ENCODE measurements around the gene ITPK1.

DNA sequence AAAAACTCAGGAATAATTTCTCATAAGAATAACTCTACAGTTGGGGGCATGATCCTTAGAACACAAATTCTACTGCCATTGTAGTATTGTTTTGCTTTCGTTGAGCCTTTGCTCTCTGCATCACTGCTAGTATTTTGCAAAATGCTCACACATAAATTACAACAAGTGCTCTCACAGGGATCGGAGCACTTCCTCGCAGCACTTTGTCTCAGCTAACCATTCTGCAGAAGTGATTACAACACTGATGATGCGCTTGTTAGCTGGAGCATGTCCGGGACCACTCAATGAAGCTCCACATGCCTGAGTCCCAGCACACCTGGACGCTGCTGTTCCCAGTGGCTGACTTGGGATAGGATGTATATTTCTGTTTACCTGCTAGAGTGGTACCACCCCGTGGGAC, 37.4 kb upstream of the ITPK1 start:
- TF ChIP-seq, protein P1, sequence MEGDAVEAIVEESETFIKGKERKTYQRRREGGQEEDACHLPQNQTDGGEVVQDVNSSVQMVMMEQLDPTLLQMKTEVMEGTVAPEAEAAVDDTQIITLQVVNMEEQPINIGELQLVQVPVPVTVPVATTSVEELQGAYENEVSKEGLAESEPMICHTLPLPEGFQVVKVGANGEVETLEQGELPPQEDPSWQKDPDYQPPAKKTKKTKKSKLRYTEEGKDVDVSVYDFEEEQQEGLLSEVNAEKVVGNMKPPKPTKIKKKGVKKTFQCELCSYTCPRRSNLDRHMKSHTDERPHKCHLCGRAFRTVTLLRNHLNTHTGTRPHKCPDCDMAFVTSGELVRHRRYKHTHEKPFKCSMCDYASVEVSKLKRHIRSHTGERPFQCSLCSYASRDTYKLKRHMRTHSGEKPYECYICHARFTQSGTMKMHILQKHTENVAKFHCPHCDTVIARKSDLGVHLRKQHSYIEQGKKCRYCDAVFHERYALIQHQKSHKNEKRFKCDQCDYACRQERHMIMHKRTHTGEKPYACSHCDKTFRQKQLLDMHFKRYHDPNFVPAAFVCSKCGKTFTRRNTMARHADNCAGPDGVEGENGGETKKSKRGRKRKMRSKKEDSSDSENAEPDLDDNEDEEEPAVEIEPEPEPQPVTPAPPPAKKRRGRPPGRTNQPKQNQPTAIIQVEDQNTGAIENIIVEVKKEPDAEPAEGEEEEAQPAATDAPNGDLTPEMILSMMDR (IDR thresholded peaks at IDR 0.05): no peak
- TF ChIP-seq POLR2A (IDR thresholded peaks at IDR 0.05): no peak
